GM23338 (cell line): Measurements from ENCODE around the gene OMD.

Experiments
- CREB1 ChIP-seq: fragments of 250-450 bp; sonication (Bioruptor Pico); IDR thresholded peaks from 2 replicates; pipeline ENCODE4 v1.5.0; 2020; ENCODE audit warnings: low read depth, mild to moderate bottlenecking, moderate library complexity
- EZH2 ChIP-seq: fragments of 200-600 bp; sonication (generic); IDR thresholded peaks from one replicate; pipeline ENCODE4 v1.8.0; 2017; ENCODE audit warnings: antibody characterized with exemption, mild to moderate bottlenecking, low read depth; ENCODE audit not compliant: unreplicated experiment
- EZH2phosphoT487 ChIP-seq: fragments of 200-600 bp; sonication (generic); IDR thresholded peaks from one replicate; pipeline ENCODE4 v1.8.1; 2018; ENCODE audit warnings: antibody characterized with exemption; ENCODE audit not compliant: unreplicated experiment
- JUNB ChIP-seq: IDR thresholded peaks from one replicate; pipeline ENCODE4 v1.6.1; 2016; ENCODE audit warnings: antibody characterized with exemption; ENCODE audit not compliant: unreplicated experiment
- POLR2AphosphoS5 ChIP-seq: IDR thresholded peaks from 2 replicates; pipeline ENCODE4 v1.6.1; 2016; ENCODE audit warnings: antibody characterized with exemption, low read depth
- TF ChIP-seq, protein P1 (sequence below): IDR thresholded peaks from one replicate; pipeline ENCODE4 v1.6.1; 2018; ENCODE audit warnings: antibody characterized with exemption; ENCODE audit not compliant: unreplicated experiment
- TF ChIP-seq, protein P2 (sequence below), 2 experiments: fragments of 200-600 bp in 1 of 2; sonication (generic) in 1 of 2; conservative IDR thresholded peaks; 2 replicates each; pipeline versions ENCODE4 v1.5.1 to v1.6.1; 2016 to 2017; ENCODE audit warnings: antibody characterized with exemption in 2 of 2, low read depth in 2 of 2, mild to moderate bottlenecking in 2 of 2, moderate library complexity in 1 of 2

DNA sequence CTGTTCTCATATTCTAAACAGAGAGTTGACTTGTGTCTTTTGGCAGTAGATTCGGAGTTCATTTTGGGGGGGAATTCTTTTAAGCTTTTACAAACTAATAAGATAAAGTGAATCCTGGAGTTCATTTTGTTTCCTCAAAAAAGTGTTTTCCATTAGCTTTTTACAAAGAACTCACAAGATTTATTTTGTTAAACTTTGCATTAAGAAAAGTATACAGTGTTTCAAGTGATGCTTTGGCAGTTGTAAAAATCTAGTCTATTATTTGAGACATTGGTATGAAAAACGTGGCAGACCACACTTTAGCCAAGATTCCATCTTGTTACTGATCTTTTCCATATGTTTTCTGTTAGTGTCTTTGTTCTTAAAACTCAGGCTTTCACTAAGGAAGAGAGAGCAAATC lies 1.2 kb upstream of the OMD start:
- TF ChIP-seq, protein P1, sequence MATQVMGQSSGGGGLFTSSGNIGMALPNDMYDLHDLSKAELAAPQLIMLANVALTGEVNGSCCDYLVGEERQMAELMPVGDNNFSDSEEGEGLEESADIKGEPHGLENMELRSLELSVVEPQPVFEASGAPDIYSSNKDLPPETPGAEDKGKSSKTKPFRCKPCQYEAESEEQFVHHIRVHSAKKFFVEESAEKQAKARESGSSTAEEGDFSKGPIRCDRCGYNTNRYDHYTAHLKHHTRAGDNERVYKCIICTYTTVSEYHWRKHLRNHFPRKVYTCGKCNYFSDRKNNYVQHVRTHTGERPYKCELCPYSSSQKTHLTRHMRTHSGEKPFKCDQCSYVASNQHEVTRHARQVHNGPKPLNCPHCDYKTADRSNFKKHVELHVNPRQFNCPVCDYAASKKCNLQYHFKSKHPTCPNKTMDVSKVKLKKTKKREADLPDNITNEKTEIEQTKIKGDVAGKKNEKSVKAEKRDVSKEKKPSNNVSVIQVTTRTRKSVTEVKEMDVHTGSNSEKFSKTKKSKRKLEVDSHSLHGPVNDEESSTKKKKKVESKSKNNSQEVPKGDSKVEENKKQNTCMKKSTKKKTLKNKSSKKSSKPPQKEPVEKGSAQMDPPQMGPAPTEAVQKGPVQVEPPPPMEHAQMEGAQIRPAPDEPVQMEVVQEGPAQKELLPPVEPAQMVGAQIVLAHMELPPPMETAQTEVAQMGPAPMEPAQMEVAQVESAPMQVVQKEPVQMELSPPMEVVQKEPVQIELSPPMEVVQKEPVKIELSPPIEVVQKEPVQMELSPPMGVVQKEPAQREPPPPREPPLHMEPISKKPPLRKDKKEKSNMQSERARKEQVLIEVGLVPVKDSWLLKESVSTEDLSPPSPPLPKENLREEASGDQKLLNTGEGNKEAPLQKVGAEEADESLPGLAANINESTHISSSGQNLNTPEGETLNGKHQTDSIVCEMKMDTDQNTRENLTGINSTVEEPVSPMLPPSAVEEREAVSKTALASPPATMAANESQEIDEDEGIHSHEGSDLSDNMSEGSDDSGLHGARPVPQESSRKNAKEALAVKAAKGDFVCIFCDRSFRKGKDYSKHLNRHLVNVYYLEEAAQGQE = no peak
- TF ChIP-seq, protein P2, sequence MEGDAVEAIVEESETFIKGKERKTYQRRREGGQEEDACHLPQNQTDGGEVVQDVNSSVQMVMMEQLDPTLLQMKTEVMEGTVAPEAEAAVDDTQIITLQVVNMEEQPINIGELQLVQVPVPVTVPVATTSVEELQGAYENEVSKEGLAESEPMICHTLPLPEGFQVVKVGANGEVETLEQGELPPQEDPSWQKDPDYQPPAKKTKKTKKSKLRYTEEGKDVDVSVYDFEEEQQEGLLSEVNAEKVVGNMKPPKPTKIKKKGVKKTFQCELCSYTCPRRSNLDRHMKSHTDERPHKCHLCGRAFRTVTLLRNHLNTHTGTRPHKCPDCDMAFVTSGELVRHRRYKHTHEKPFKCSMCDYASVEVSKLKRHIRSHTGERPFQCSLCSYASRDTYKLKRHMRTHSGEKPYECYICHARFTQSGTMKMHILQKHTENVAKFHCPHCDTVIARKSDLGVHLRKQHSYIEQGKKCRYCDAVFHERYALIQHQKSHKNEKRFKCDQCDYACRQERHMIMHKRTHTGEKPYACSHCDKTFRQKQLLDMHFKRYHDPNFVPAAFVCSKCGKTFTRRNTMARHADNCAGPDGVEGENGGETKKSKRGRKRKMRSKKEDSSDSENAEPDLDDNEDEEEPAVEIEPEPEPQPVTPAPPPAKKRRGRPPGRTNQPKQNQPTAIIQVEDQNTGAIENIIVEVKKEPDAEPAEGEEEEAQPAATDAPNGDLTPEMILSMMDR (conservative IDR thresholded peaks at IDR 0.05; ENCODE audit: low read depth in 2 of 2) = no peak
- TF ChIP-seq EZH2 = no peak
- TF ChIP-seq POLR2AphosphoS5 = no peak
- no peak for TF ChIP-seq EZH2phosphoT487
- TF ChIP-seq CREB1 (CRISPR knock-in tag) = no peak
- no peak for TF ChIP-seq JUNB
